BE2C (cell line): Measurements from ENCODE around the gene KIN.

Source experiments
- DNase-seq: peaks from one replicate; pipeline ENCODE4 v3.0.0-alpha.2; 2020
- H3K27me3 ChIP-seq: fragments of 250-450 bp; sonication (Bioruptor Pico); 2 replicates; pipeline ENCODE4 v1.5.1; 2020; ENCODE audit warnings: mild to moderate bottlenecking
- H3K36me3 ChIP-seq: fragments of 250-450 bp; sonication (Bioruptor Pico); 2 replicates; pipeline ENCODE4 v1.5.1; 2020; ENCODE audit warnings: mild to moderate bottlenecking
- H3K4me1 ChIP-seq: fragments of 250-450 bp; sonication (Bioruptor Pico); 2 replicates; pipeline ENCODE4 v1.5.1; 2020
- H3K4me3 ChIP-seq: 2 replicates; pipeline ENCODE4 v1.5.1; 2011; ENCODE audit warnings: low read depth, low read length
- H3K9me3 ChIP-seq: fragments of 250-450 bp; sonication (Bioruptor Pico); 2 replicates; pipeline ENCODE4 v1.5.1; 2020
- CTCF ChIP-seq: IDR thresholded peaks from 2 replicates; pipeline ENCODE4 v1.5.1; 2012; ENCODE audit warnings: mild to moderate bottlenecking, low read depth, low read length

KIN gene

DNA sequence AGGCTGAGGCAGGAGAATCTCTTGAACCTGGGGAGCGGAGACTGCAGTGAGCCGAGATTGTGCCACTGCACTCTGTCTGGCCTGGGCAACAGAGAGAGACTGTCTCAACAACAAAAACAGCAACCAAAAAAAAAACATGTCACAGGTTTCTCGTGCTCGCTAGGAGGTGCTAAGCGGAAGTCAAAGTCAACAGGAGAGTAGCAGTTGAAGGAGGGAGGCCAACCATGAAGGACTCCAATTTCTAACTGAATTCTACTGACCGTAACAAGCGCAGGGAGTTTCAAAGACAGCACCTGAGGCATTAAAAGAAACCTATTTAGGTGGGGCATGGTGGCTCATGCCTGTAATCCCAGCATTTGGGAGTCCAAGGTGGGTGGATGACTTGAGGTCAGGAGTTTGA, 19.4 kb downstream of the KIN start:
- no peak for TF ChIP-seq CTCF
- Histone ChIP-seq H3K36me3 (peaks cover 27% of the 10 kb centered on the region), H3K4me3 (no peak overlapping the region), H3K9me3 (no peaks in the 10 kb centered on the region), H3K27me3 (no peaks in the 10 kb centered on the region), H3K4me1 (no peaks in the 10 kb centered on the region)
- DNase-seq, result no peak

DNA sequence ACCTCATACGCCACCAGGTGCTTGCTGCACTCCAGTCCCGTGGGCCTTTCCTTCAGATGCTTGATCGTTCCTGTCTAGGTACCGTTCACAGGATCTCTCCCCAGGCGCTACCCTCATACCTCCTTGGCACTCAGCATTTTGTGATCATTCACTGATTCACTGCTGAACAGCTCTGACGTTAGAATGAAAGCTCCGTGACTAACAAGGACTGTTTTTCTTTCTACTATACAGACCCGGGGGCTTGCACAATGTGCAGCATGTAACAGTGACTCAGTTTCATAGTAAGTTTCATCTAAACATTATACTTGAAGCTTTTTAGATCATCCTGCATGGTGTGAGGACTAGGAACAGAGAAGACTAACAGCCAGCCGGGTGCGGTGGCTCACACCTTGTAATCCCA, 20.6 kb downstream of the KIN start:
- Histone ChIP-seq H3K36me3 (peaks cover 31% of the 10 kb centered on the region), H3K4me1 (no peaks in the 10 kb centered on the region)
- no peak for DNase-seq

GRCh38 chr10:7766241-7766640, 21.6 kb downstream of the KIN start:
- no peaks in the 10 kb centered on the region for H3K4me1 ChIP-seq
- no peak for DNase-seq
- H3K27me3 ChIP-seq, result no peaks in the 10 kb centered on the region
- no peak for TF ChIP-seq CTCF
- no peaks in the 10 kb centered on the region for H3K9me3 ChIP-seq
- peaks cover 37% of the 10 kb centered on the region for H3K36me3 ChIP-seq
- H3K4me3 ChIP-seq, result no peak overlapping the region

More for the DNA sequence above, 20.6 kb downstream of the KIN start:
- H3K9me3 ChIP-seq, result no peaks in the 10 kb centered on the region
- TF ChIP-seq CTCF, result no peak
- no peak overlapping the region for H3K4me3 ChIP-seq
- no peaks in the 10 kb centered on the region for H3K27me3 ChIP-seq

- Histone ChIP-seq H3K27me3 (no peaks in the 10 kb centered on the region), H3K9me3 (no peaks in the 10 kb centered on the region), H3K36me3 (peaks cover 35% of the 10 kb centered on the region), H3K4me1 (no peaks in the 10 kb centered on the region), H3K4me3 (no peak overlapping the region)
- no peak for TF ChIP-seq CTCF
- no peak for DNase-seq
These were observed 23.9 kb downstream of the KIN start for GRCh38 chr10:7763929-7764328.

- H3K27me3 ChIP-seq, result no peaks in the 10 kb centered on the region
- no peak overlapping the region for H3K4me3 ChIP-seq
- H3K36me3 ChIP-seq, result peaks cover 36% of the 10 kb centered on the region
- peak; percentile 72 for TF ChIP-seq CTCF
- H3K9me3 ChIP-seq, result no peaks in the 10 kb centered on the region
- no peaks in the 10 kb centered on the region for H3K4me1 ChIP-seq
- DNase-seq, result peak; percentile 33
These were observed 31.3 kb downstream of the KIN start for GRCh38 chr10:7756360-7756992.

DNA sequence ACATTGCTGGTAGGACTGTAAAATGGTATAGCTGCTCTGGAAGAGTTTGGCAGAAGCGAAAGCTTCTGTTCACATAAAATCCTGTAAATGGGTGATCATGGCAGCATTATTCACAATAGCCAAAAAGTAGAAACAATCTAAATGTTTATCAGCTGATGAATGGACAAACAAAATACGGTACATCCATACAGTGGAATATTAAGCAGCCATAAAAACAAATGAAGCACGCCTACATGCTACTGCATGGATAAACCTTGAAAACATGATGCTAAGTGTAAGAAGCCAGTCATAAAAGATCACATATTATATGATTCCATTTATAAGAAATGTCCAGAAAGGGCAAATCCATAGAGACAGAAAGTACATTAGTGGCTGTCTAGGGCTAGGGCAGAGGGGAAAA, 32.7 kb downstream of the KIN start:
- H3K4me3 ChIP-seq, result no peak overlapping the region
- no peaks in the 10 kb centered on the region for H3K27me3 ChIP-seq
- H3K4me1 ChIP-seq, result no peaks in the 10 kb centered on the region
- H3K36me3 ChIP-seq, result peaks cover 34% of the 10 kb centered on the region
- no peak for DNase-seq
- TF ChIP-seq CTCF, result no peak
- H3K9me3 ChIP-seq, result no peaks in the 10 kb centered on the region
